PC-3 (cell line): ENCODE data around the gene CCDC38.

Source experiments
- CTCF ChIP-seq: fragments of 300-600 bp; sonication (generic); conservative IDR thresholded peaks from 2 replicates; pipeline ENCODE4 v1.5.1; 2017; ENCODE audit warnings: antibody characterized with exemption, low read depth, mild to moderate bottlenecking, low read length
- EZH2 ChIP-seq: fragments of 300-600 bp; sonication (generic); IDR thresholded peaks from one replicate; pipeline ENCODE4 v1.6.1; 2017; ENCODE audit warnings: antibody characterized with exemption, mild to moderate bottlenecking, low read length; ENCODE audit not compliant: unreplicated experiment

GRCh38 chr12:95949477-95950206 lies 7.2 kb upstream of the CCDC38 start:
- no peak for TF ChIP-seq CTCF
- no peak for TF ChIP-seq EZH2
